Breast epithelium (tissue), 4 donors: ENCODE measurements around the gene ARHGAP25. TPM values are rescaled to one million over a fixed set of nuclear protein-coding genes. Genes with fewer than 3 reads are reported as not detected.

ENCODE experiments used
- DNase-seq, 2 donors: peaks; one replicate each; pipeline ENCODE4 v3.0.0-alpha.2; 2019; ENCODE audit warnings: low spot score in 2 of 2
- H3K27ac ChIP-seq, 2 donors: fragments of 200-600 bp; sonication (generic) in 1 of 2; one replicate each; pipeline ENCODE4 v1.5.1; 2016 to 2019; ENCODE audit warnings: mild to moderate bottlenecking in 1 of 2
- H3K27me3 ChIP-seq, 2 donors: fragments of 200-600 bp; sonication (generic) in 1 of 2; one replicate each; pipeline versions ENCODE4 v1.5.1 to v1.6.0; 2017 to 2019; ENCODE audit warnings: control low read depth in 1 of 2, mild to moderate bottlenecking in 1 of 2
- H3K36me3 ChIP-seq: fragments of 200-600 bp; one replicate; pipeline ENCODE4 v1.5.1; 2019
- H3K4me1 ChIP-seq, 2 donors: fragments of 200-600 bp; sonication (generic); one replicate each; pipeline ENCODE4 v1.5.1; 2016 to 2019; ENCODE audit warnings: control low read depth in 1 of 2
- H3K4me3 ChIP-seq, 3 donors: fragments of 200-600 bp; sonication (generic); 1 replicate in 2 of 3; 2 replicates in 1 of 3; pipeline ENCODE4 v1.5.1; 2016 to 2019; ENCODE audit warnings: mild to moderate bottlenecking in 3 of 3, moderate library complexity in 2 of 3
- H3K9me3 ChIP-seq, 2 donors: fragments of 200-600 bp; sonication (generic) in 1 of 2; one replicate each; pipeline ENCODE4 v1.5.1; 2016 to 2019; ENCODE audit warnings: control low read depth in 1 of 2
- CTCF ChIP-seq, 3 donors: fragments of 450-650 bp; IDR thresholded peaks; one replicate each; pipeline ENCODE4 v1.5.1; 2016 to 2017; ENCODE audit warnings: antibody characterized with exemption in 3 of 3, mild to moderate bottlenecking in 3 of 3, moderate library complexity in 3 of 3
- POLR2A ChIP-seq: fragments of 450-650 bp; IDR thresholded peaks from one replicate; pipeline ENCODE4 v1.6.1; 2016; ENCODE audit warnings: antibody characterized with exemption, mild to moderate bottlenecking, moderate library complexity
- POLR2AphosphoS5 ChIP-seq, 3 donors: sonication (generic); formaldehyde crosslinking; IDR thresholded peaks; one replicate each; pipeline ENCODE4 v1.6.1; 2017; ENCODE audit warnings: antibody characterized with exemption in 3 of 3
- intact Hi-C: fragments of 100-400 bp; cut with DNase I; formaldehyde crosslinking; loops from one replicate; pipeline ENCODE4 v1.15.1; 2023; ENCODE audit warnings: low total_unique reads
- total RNA-seq, 3 donors: library from RNA; depleted of rRNA; stranded (reverse); fragments of >200 nt; gene quantifications; one replicate each; pipeline ENCODE4 v1.1.0, GENCODE V29; 2016

The ARHGAP25 gene
- total RNA-seq, 3 donors from 2014 or later, result 7.8 to 10.8 (median 9.5) TPM

- H3K4me3 ChIP-seq, result no peak overlapping the region
- TF ChIP-seq POLR2AphosphoS5 (IDR thresholded peaks at IDR 0.05) (no peak), POLR2A (no peak), CTCF (IDR thresholded peaks at IDR 0.05) (no peak)
- intact Hi-C loops, result no loop called here
Measured at GRCh38 chr2:68805025-68805424, 70.4 kb downstream of the ARHGAP25 start.

GRCh38 chr2:68806511-68807109 is 72.0 kb downstream of the ARHGAP25 start:
- H3K4me1 ChIP-seq, result no peaks in the 10 kb centered on the region
- intact Hi-C loops, result no loop called here
- H3K9me3 ChIP-seq, result no peaks in the 10 kb centered on the region
- no peaks in the 10 kb centered on the region for H3K36me3 ChIP-seq
- H3K27me3 ChIP-seq, result no peaks in the 10 kb centered on the region
- H3K4me3 ChIP-seq, result no peak overlapping the region
- TF ChIP-seq POLR2AphosphoS5 (IDR thresholded peaks at IDR 0.05) (no peak), CTCF (IDR thresholded peaks at IDR 0.05) (no peak), POLR2A (no peak)
- peak overlapping the region; percentile 63 to 84 for H3K27ac ChIP-seq
- DNase-seq, result no peak

More at GRCh38 chr2:68805025-68805424, 70.4 kb downstream of the ARHGAP25 start:
- H3K27ac ChIP-seq, result peak overlapping the region; percentile 52 to 61
- no peak for DNase-seq
- no peaks in the 10 kb centered on the region for H3K9me3 ChIP-seq
- H3K36me3 ChIP-seq, result no peaks in the 10 kb centered on the region
- no peaks in the 10 kb centered on the region for H3K27me3 ChIP-seq
- no peaks in the 10 kb centered on the region for H3K4me1 ChIP-seq

- Histone ChIP-seq H3K4me3 (no peak overlapping the region), H3K4me1 (no peaks in the 10 kb centered on the region), H3K9me3 (no peaks in the 10 kb centered on the region), H3K36me3 (no peaks in the 10 kb centered on the region), H3K27me3 (no peaks in the 10 kb centered on the region), H3K27ac (peak overlapping the region; percentile 63 to 84)
- intact Hi-C loops, result no loop called here
- DNase-seq, result peak in 1 of 2 donors; percentile 76
- TF ChIP-seq POLR2AphosphoS5 (IDR thresholded peaks at IDR 0.05), result peak in 1 of 3 donors; percentile 59
- TF ChIP-seq POLR2A, result no peak
Measured at GRCh38 chr2:68807821-68808266, 73.2 kb downstream of the ARHGAP25 start.

GRCh38 chr2:68809324-68810240 is 75.0 kb downstream of the ARHGAP25 start:
- Histone ChIP-seq H3K9me3 (no peaks in the 10 kb centered on the region), H3K27ac (peak overlapping the region; percentile 63 to 84), H3K4me3 (no peak overlapping the region), H3K27me3 (no peaks in the 10 kb centered on the region), H3K4me1 (no peaks in the 10 kb centered on the region), H3K36me3 (no peaks in the 10 kb centered on the region)
- DNase-seq, result peak in 1 of 2 donors; percentile 69
- intact Hi-C loops, result no loop called here
- TF ChIP-seq CTCF (IDR thresholded peaks at IDR 0.05) (no peak), POLR2A (no peak), POLR2AphosphoS5 (IDR thresholded peaks at IDR 0.05) (no peak)

GRCh38 chr2:68811364-68811763 is 76.8 kb downstream of the ARHGAP25 start:
- Histone ChIP-seq H3K36me3 (no peaks in the 10 kb centered on the region), H3K4me1 (no peaks in the 10 kb centered on the region), H3K27ac (peak overlapping the region; percentile 40 to 77), H3K27me3 (no peaks in the 10 kb centered on the region), H3K9me3 (no peaks in the 10 kb centered on the region), H3K4me3 (no peak overlapping the region)
- intact Hi-C loops, result no loop called here
- TF ChIP-seq CTCF (IDR thresholded peaks at IDR 0.05) (no peak), POLR2A (no peak), POLR2AphosphoS5 (IDR thresholded peaks at IDR 0.05) (no peak)
- peak in 1 of 2 donors; percentile 67 for DNase-seq
